HG02973 (cell line): ENCODE data around the gene PDRG1.

Experiments
- ATAC-seq: cut with Tn5 transposase; IDR thresholded peaks from one replicate; pipeline ENCODE4 v1.9.1; 2021; ENCODE audit warnings: moderate library complexity; ENCODE audit not compliant: unreplicated experiment

The PDRG1 gene

DNA sequence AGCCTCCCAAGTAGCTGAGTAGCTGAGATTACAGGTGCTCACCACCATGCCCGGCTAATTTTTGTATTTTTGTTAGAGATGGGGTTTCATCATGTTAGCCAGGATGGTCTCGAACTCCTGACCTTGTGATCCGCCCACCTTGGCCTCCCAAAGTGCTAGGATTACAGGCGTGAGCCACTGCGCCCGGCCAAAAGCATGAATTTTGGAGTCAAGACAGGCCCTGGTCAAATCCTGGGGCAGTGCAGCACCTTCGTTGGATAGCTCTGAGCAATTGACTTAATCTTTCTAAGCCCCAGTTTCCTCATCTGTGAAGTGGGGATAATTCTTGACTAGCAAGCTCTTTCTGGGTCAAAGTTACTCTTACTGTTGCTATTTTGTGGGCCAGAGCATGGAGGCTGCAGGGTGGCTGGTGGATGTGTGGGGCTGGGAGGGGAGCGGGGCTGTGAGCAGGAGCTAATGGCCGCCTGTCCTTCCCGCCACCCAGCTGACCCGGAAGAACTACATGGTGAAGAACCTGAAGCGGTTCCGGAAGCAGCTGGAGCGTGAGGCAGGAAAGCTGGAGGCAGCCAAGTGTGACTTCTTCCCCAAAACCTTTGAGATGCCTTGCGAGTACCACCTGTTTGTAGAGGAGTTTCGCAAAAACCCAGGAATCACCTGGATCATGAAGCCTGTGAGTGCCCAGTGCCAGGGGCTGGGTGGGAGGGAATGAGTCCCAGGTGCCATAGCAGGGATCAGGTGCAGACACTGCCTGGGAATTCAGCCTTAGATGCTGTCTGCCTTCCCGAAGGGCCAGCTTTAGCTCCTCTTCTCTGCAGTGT is 42.4 kb downstream of the PDRG1 start:
- ATAC-seq = no peak

DNA sequence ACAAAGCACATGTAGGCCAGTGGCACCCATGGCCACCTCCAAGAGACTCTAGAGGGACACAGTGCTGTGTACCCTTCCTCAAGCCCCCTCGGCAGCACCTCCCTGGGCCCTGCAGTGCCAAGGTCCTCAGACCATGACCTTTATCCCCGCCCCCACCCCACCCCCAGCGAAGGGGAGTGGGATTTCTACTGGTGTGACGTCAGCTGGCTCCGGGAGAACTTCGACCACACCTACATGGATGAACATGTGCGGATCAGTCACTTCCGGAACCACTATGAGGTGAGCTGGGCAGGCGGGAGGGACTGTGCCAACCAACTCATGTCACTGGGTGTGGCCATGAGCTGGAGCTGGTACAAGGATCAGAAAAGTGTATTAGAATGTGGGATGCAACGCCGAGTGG is 43.4 kb downstream of the PDRG1 start:
- no peak for ATAC-seq

DNA sequence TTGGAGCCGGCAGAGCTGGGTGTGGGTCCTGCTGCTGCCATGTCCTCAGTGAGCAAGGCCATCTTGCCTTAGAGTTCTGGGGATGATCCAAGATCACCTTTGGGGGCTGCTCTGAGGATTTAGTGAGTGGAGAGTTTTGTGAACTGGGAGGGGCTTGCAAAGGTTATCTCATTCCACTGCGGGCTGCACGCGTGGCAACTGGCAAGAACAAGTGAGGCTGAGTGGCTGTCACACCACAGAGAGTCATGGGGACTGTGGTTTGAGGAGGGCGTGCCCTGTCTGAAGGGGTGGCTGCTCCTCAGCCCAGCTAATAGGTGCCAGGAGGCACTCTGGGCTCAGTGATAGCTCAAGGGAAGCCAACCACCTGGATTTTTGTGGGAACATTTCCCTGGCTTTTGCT is 43.8 kb downstream of the PDRG1 start:
- ATAC-seq = no peak

DNA sequence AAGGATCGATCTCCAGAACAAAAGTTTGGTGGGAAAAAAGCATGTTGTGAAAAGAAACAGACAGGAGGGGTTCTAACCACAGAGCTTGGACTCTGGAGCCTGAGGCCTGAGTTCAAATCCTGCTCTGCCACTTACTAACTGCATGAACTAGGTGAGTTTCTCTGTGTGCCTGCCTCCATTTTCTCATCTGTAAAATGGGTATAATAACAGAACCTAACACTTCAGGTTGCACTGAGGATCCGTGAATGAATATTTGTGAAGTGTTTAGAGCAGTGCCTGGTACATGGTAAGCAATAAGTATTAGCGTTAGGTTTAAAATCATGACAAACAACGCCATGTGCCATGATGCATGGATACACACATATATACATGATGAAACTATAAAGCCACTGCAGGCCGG is 44.8 kb downstream of the PDRG1 start:
- ATAC-seq = no peak

- no peak for ATAC-seq
These were observed 45.8 kb downstream of the PDRG1 start for GRCh38 chr20:31906001-31906400.

- ATAC-seq = no peak
These were observed 48.0 kb downstream of the PDRG1 start for GRCh38 chr20:31903627-31904386.

- ATAC-seq = no peak
These were observed 50.2 kb downstream of the PDRG1 start for GRCh38 chr20:31901615-31902014.

DNA sequence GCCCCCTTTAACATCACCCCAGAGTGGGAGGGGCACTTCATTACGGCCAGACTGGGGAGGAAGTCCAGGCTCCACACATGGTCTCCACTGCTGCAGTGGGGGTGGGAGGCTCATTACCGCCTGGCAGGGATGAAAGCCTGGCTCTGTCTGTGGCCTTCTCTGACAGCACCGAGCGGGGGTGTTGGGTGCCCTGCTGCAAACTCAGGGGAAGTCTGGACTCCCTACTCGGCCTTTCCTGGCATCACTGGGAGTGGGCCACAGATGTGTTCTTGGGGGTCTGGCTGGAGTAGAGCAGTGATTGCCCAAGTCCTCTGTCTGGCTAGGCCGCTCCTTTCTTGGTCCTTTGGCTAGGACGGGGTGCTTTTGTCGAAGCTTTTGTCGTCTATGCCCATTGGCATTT is 54.3 kb downstream of the PDRG1 start:
- ATAC-seq = no peak

GRCh38 chr20:31896049-31896448 is 55.8 kb downstream of the PDRG1 start:
- no peak for ATAC-seq

GRCh38 chr20:31894980-31895675 is 56.7 kb downstream of the PDRG1 start:
- ATAC-seq = peak; percentile 99
